Panc1 (cell line): ENCODE data around the gene CIDEA.

Source experiments
- POLR2AphosphoS5 ChIP-seq: IDR thresholded peaks from 2 replicates; pipeline ENCODE4 v1.6.1; 2012; ENCODE audit warnings: mild to moderate bottlenecking, low read depth, low read length, moderate library complexity
- SIN3A ChIP-seq: IDR thresholded peaks from 2 replicates; pipeline ENCODE4 v1.6.1; 2012; ENCODE audit warnings: low read depth, mild to moderate bottlenecking, low read length, moderate library complexity, borderline replicate concordance; ENCODE audit not compliant: insufficient read depth
- TCF7L2 ChIP-seq: IDR thresholded peaks from 2 replicates; pipeline ENCODE4 v1.6.1; 2011; ENCODE audit warnings: mild to moderate bottlenecking, low read depth, low read length, inconsistent platforms
- TF ChIP-seq, protein P1 (sequence below): fragments of 450-650 bp; IDR thresholded peaks from 2 replicates; pipeline ENCODE4 v1.5.1; 2017; ENCODE audit warnings: mild to moderate bottlenecking
- TF ChIP-seq, protein P2 (sequence below), 2 experiments: IDR thresholded peaks; 2 replicates each; pipeline ENCODE4 v1.6.1; 2011 to 2012; ENCODE audit warnings: low read depth in 2 of 2, control low read depth in 1 of 2, low read length in 1 of 2, mild to moderate bottlenecking in 1 of 2, moderate library complexity in 1 of 2; ENCODE audit not compliant: insufficient read depth in 1 of 2

DNA sequence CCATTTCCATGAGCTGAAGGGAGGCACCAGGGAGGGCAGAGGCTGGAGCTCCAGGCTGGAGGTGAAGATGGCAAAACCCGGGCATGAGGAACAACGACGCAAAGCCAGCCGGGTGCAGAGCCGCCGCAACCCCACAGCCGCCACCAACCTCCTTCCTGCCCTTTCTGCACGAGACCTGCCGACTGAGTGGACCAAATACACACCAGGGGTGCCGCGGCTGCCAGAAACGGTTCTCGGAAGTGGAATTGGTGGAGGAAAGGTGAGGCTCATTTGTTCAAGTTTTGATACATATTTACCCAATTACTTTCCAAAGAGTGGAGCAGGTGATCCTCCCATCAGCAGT lies 8.4 kb upstream of the CIDEA start:
- TF ChIP-seq, protein P1, sequence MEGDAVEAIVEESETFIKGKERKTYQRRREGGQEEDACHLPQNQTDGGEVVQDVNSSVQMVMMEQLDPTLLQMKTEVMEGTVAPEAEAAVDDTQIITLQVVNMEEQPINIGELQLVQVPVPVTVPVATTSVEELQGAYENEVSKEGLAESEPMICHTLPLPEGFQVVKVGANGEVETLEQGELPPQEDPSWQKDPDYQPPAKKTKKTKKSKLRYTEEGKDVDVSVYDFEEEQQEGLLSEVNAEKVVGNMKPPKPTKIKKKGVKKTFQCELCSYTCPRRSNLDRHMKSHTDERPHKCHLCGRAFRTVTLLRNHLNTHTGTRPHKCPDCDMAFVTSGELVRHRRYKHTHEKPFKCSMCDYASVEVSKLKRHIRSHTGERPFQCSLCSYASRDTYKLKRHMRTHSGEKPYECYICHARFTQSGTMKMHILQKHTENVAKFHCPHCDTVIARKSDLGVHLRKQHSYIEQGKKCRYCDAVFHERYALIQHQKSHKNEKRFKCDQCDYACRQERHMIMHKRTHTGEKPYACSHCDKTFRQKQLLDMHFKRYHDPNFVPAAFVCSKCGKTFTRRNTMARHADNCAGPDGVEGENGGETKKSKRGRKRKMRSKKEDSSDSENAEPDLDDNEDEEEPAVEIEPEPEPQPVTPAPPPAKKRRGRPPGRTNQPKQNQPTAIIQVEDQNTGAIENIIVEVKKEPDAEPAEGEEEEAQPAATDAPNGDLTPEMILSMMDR, result no peak
- TF ChIP-seq, protein P2, sequence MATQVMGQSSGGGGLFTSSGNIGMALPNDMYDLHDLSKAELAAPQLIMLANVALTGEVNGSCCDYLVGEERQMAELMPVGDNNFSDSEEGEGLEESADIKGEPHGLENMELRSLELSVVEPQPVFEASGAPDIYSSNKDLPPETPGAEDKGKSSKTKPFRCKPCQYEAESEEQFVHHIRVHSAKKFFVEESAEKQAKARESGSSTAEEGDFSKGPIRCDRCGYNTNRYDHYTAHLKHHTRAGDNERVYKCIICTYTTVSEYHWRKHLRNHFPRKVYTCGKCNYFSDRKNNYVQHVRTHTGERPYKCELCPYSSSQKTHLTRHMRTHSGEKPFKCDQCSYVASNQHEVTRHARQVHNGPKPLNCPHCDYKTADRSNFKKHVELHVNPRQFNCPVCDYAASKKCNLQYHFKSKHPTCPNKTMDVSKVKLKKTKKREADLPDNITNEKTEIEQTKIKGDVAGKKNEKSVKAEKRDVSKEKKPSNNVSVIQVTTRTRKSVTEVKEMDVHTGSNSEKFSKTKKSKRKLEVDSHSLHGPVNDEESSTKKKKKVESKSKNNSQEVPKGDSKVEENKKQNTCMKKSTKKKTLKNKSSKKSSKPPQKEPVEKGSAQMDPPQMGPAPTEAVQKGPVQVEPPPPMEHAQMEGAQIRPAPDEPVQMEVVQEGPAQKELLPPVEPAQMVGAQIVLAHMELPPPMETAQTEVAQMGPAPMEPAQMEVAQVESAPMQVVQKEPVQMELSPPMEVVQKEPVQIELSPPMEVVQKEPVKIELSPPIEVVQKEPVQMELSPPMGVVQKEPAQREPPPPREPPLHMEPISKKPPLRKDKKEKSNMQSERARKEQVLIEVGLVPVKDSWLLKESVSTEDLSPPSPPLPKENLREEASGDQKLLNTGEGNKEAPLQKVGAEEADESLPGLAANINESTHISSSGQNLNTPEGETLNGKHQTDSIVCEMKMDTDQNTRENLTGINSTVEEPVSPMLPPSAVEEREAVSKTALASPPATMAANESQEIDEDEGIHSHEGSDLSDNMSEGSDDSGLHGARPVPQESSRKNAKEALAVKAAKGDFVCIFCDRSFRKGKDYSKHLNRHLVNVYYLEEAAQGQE (IDR thresholded peaks at IDR 0.05; ENCODE audit: insufficient read depth in 1 of 2, low read depth in 2 of 2, low read length in 1 of 2), result no peak
- TF ChIP-seq TCF7L2 (no peak), SIN3A (no peak), POLR2AphosphoS5 (no peak)
